Measurements from ENCODE around the gene INPP5A. TPM values are rescaled to one million over a fixed set of nuclear protein-coding genes. Genes with fewer than 3 reads are reported as not detected.

The INPP5A gene
- total and polyA plus RNA-seq, 2 donors (not counting 1 experiment from before 2014, with no cell fraction given): 9.3 to 87.8 TPM

DNA sequence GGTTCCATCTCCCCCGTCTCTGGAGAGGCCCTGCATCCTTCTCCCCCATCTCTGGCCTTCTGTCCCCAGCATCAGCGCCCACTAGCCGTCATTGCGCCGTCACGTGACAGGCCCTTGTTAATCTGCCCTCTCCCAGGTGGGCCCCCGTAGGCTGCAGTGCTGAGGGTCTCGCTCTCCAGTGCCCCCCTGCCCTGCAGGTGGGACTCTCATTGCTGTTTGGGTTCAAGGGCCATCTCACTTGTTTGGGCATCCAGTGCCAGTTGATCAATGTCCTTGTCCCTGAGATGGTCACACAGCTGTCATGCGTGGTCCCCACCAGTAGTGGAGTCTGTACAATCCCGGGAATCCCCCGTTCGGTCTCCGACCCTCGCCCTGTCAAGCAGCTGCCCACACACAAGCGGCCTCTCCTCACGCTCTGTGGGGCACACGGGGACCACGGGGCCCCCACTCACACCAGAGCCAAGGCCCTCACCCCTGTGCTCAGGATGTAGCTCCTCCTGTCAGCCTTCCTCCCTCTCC is 114.0 kb downstream of the INPP5A start:
- Histone ChIP-seq H3K36me3 (replicated peaks in 1 of 2; ENCODE audit: control extremely low read depth in 1 of 2, control insufficient read depth in 1 of 2, extremely low read depth in 1 of 2, insufficient read depth in 2 of 2, low read length in 1 of 2) (peaks cover 0 to 38% of the 10 kb centered on the region in 2 experiments), H3K4me2 (replicated peaks; ENCODE audit: low read depth, low read length, poor library complexity, severe bottlenecking) (no peak overlapping the region), H3K27me3 (replicated peaks in 1 of 4; ENCODE audit: control extremely low read depth in 1 of 4, control insufficient read depth in 3 of 4, insufficient read depth in 4 of 4, low read length in 3 of 4) (no peaks in the 10 kb centered on the region), H3K27ac (ENCODE audit: low read length in 2 of 2) (no peak overlapping the region), H4K20me1 (ENCODE audit: control insufficient read depth, insufficient read depth, low read length, poor library complexity, severe bottlenecking) (peaks cover 70% of the 10 kb centered on the region), H3K4me1 (ENCODE audit: control insufficient read depth in 2 of 2, insufficient read depth in 2 of 2, low read length in 2 of 2) (no peaks in the 10 kb centered on the region), H2AFZ (ENCODE audit: insufficient read depth, low read depth, low read length, poor library complexity, severe bottlenecking) (no peak overlapping the region), H3K4me3 (ENCODE audit: control extremely low read depth in 1 of 5, extremely low read depth in 1 of 5, insufficient read depth in 1 of 5, low read depth in 2 of 5, low read length in 4 of 5) (no peak overlapping the region), H3K9me3 (ENCODE audit: control extremely low read depth in 1 of 3, control insufficient read depth in 2 of 3, insufficient read depth in 1 of 3, low read length in 2 of 3) (no peaks in the 10 kb centered on the region), H3K9ac (ENCODE audit: low read length) (no peak overlapping the region), H3K79me2 (ENCODE audit: control insufficient read depth, insufficient read depth, low read length) (peaks cover 30% of the 10 kb centered on the region)
- ChIA-PET CTCF (interaction anchor here (0.9 kb wide), 1 partner anchor 193 kb away, joined by 3 read pairs; no protein-coding TSS in a partner anchor), POLR2A (no interaction called here)
- ATAC-seq (ENCODE audit: low read depth) (no peak), DNase-seq (no peak)
- WGBS (ENCODE audit: insufficient coverage): 94% methylated on average over 16 of the region's 18 CpGs
- TF ChIP-seq, protein P1, sequence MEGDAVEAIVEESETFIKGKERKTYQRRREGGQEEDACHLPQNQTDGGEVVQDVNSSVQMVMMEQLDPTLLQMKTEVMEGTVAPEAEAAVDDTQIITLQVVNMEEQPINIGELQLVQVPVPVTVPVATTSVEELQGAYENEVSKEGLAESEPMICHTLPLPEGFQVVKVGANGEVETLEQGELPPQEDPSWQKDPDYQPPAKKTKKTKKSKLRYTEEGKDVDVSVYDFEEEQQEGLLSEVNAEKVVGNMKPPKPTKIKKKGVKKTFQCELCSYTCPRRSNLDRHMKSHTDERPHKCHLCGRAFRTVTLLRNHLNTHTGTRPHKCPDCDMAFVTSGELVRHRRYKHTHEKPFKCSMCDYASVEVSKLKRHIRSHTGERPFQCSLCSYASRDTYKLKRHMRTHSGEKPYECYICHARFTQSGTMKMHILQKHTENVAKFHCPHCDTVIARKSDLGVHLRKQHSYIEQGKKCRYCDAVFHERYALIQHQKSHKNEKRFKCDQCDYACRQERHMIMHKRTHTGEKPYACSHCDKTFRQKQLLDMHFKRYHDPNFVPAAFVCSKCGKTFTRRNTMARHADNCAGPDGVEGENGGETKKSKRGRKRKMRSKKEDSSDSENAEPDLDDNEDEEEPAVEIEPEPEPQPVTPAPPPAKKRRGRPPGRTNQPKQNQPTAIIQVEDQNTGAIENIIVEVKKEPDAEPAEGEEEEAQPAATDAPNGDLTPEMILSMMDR (IDR thresholded peaks at IDR 0.05): no peak
- no peak for TF ChIP-seq EZH2 (IDR thresholded peaks at IDR 0.05; ENCODE audit: borderline replicate concordance, insufficient read depth, low read depth, low read length, poor library complexity, severe bottlenecking)
- H3K27ac Mint-ChIP-seq: no peak overlapping the region
- no peak overlapping the region for H3K4me3 Mint-ChIP-seq
- H3K9me3 Mint-ChIP-seq (ENCODE audit: insufficient read depth): no peaks in the 10 kb centered on the region
- H3K27me3 Mint-ChIP-seq: no peaks in the 10 kb centered on the region
- H3K4me1 Mint-ChIP-seq: peaks cover 3% of the 10 kb centered on the region
- intact Hi-C loops (cut with micrococcal nuclease): no loop called here

DNA sequence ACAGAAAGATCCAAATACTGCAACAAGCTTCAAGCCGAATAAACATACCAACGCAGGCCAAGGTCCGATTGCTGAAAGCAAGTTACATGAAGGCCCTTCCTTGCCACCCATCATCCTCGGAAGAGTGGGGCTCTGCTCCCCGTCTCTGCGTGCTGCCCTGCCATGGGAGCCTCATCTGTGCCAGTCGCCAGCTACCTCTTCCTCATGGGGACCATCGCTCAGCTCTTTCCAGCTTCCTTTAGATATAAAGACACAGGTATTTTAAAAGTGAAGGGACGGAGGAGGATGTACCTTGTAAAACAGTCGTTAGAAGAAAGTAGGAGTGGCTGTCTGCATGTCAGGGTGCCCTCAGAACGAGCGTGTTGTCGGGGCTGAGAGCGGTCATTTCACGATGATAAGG is 114.9 kb downstream of the INPP5A start:
- Mint-ChIP-seq H3K9me3 (ENCODE audit: insufficient read depth) (no peaks in the 10 kb centered on the region), H3K4me1 (peaks cover 3% of the 10 kb centered on the region), H3K27me3 (no peaks in the 10 kb centered on the region), H3K4me3 (no peak overlapping the region), H3K27ac (peak overlapping the region; percentile 16)
- Histone ChIP-seq H3K27ac (ENCODE audit: low read length in 2 of 2) (no peak overlapping the region), H3K4me2 (replicated peaks; ENCODE audit: low read depth, low read length, poor library complexity, severe bottlenecking) (no peak overlapping the region), H2AFZ (ENCODE audit: insufficient read depth, low read depth, low read length, poor library complexity, severe bottlenecking) (no peak overlapping the region), H3K27me3 (replicated peaks in 1 of 4; ENCODE audit: control extremely low read depth in 1 of 4, control insufficient read depth in 3 of 4, insufficient read depth in 4 of 4, low read length in 3 of 4) (no peaks in the 10 kb centered on the region), H3K4me3 (ENCODE audit: control extremely low read depth in 1 of 5, extremely low read depth in 1 of 5, insufficient read depth in 1 of 5, low read depth in 2 of 5, low read length in 4 of 5) (no peak overlapping the region), H3K79me2 (ENCODE audit: control insufficient read depth, insufficient read depth, low read length) (peaks cover 34% of the 10 kb centered on the region), H3K9me3 (ENCODE audit: control extremely low read depth in 1 of 3, control insufficient read depth in 2 of 3, insufficient read depth in 1 of 3, low read length in 2 of 3) (no peaks in the 10 kb centered on the region), H4K20me1 (ENCODE audit: control insufficient read depth, insufficient read depth, low read length, poor library complexity, severe bottlenecking) (peaks cover 73% of the 10 kb centered on the region), H3K36me3 (replicated peaks in 1 of 2; ENCODE audit: control extremely low read depth in 1 of 2, control insufficient read depth in 1 of 2, extremely low read depth in 1 of 2, insufficient read depth in 2 of 2, low read length in 1 of 2) (peaks cover 0 to 38% of the 10 kb centered on the region in 2 experiments), H3K4me1 (ENCODE audit: control insufficient read depth in 2 of 2, insufficient read depth in 2 of 2, low read length in 2 of 2) (no peaks in the 10 kb centered on the region), H3K9ac (ENCODE audit: low read length) (no peak overlapping the region)
- intact Hi-C loops (cut with micrococcal nuclease): no loop called here
- 96% methylated on average over 15 of the region's 15 CpGs for WGBS (ENCODE audit: insufficient coverage)
- TF ChIP-seq, protein P1 (IDR thresholded peaks at IDR 0.05): no peak
- TF ChIP-seq EZH2 (IDR thresholded peaks at IDR 0.05; ENCODE audit: borderline replicate concordance, insufficient read depth, low read depth, low read length, poor library complexity, severe bottlenecking): no peak
- DNase-seq (no peak), ATAC-seq (ENCODE audit: low read depth) (no peak)
- POLR2A ChIA-PET: no interaction called here
- CTCF ChIA-PET: interaction anchor here (0.9 kb wide), 1 partner anchor 194 kb away, joined by 3 read pairs; no protein-coding TSS in a partner anchor
